Ovary (tissue), 9 donors: ENCODE measurements around the gene ESX1. TPM values are rescaled to one million over a fixed set of nuclear protein-coding genes. Genes with fewer than 3 reads are reported as not detected.
"Not testable (repeated sequence)": the region's sequence is repeated elsewhere in the genome, so short reads cannot be mapped to it uniquely, and the experiment has no call there.

Experiments
- DNase-seq, 5 donors: peaks; one replicate each; pipeline ENCODE4 v3.0.0-alpha.2; 2019 to 2020
- H3K27ac ChIP-seq, 2 donors: fragments of 200-600 bp; one replicate each; pipeline versions ENCODE4 v1.5.1 to v1.8.0; 2019 to 2022
- H3K27me3 ChIP-seq: fragments of 200-600 bp; one replicate; pipeline ENCODE4 v1.8.0; 2022
- H3K36me3 ChIP-seq: fragments of 200-600 bp; sonication (generic); one replicate; pipeline ENCODE4 v1.5.1; 2019
- H3K4me1 ChIP-seq: one replicate; pipeline ENCODE4 v1.8.1; 2013; ENCODE audit warnings: mild to moderate bottlenecking, moderate library complexity; ENCODE audit not compliant: insufficient read depth
- H3K4me3 ChIP-seq: fragments of 200-600 bp; sonication (generic); one replicate; pipeline ENCODE4 v1.5.1; 2017
- H3K9me3 ChIP-seq, 2 donors: fragments of 200-600 bp in 1 of 2; sonication (generic) in 1 of 2; one replicate each; pipeline versions ENCODE4 v1.5.1 to v1.8.1; 2013 to 2019; ENCODE audit warnings: mild to moderate bottlenecking in 1 of 2, moderate library complexity in 1 of 2
- CTCF ChIP-seq, 3 donors: fragments of 450-650 bp in 2 of 3; fragments of 200-600 bp in 1 of 3; IDR thresholded peaks; one replicate each; pipeline versions ENCODE4 v1.5.1 to v1.8.0; 2016 to 2022; ENCODE audit warnings: antibody characterized with exemption in 3 of 3, mild to moderate bottlenecking in 1 of 3
- EP300 ChIP-seq: sonication (generic); formaldehyde crosslinking; IDR thresholded peaks from one replicate; pipeline ENCODE4 v1.6.1; 2017; ENCODE audit warnings: antibody characterized with exemption
- POLR2A ChIP-seq: fragments of 450-650 bp; IDR thresholded peaks from one replicate; pipeline ENCODE4 v1.6.1; 2017; ENCODE audit warnings: antibody characterized with exemption, mild to moderate bottlenecking, moderate library complexity
- WGBS, 3 donors: extraction: QIAGEN DNeasy Blood & Tissue Kit in 1 of 3; methylation state at CpG; one replicate each; pipeline versions ENCODE4 v1.1.5 to v1.1.7; 2013 to 2017; 5-methylcytosine and 5-hydroxymethylcytosine counted together
- intact Hi-C, 4 donors: fragments of 100-400 bp; cut with DNase I; formaldehyde crosslinking; loops; one replicate each; pipeline versions ENCODE4 v1.11.0 to v1.15.1; 2022 to 2023
- polyA plus RNA-seq, 2 donors: library from polyadenylated mRNA; stranded (reverse); fragments of 200-250 nt in 1 of 2; fragments of 350-450 nt in 1 of 2; fragmentation: Illumina TruSeq in 1 of 2; extraction: RNeasy Lipid Tissue Mini Kit (QIAGEN cat#74804) in 1 of 2; gene quantifications; one replicate each; pipeline ENCODE4 v1.2.3, GENCODE V29; 2013 to 2014
- total RNA-seq, 7 donors: library from RNA; depleted of rRNA in 2 of 7; stranded (reverse); fragments of >200 nt in 2 of 7; fragmentation: NEBNext Ultra II Directional in 3 of 7; extraction: Animal tissue kit (Norgen Biotek cat#: 25700) in 3 of 7; gene quantifications; one replicate each; pipeline versions ENCODE4 v1.1.0 to v1.2.4, GENCODE V29; 2016 to 2023
- donor health status: DM: no; HTN: no; CAD: no; lungs with moderate emphysema.
- donor health status: DM: no; HTN: no; CAD: no.
- donor health status: Bipolar disorder and iron deficiency.
- donor health status: DM: yes; HTN: yes; CAD: no.
- donor health status: DM: no; HTN: no; CAD: no.
- donor health status: DM: yes; HTN: yes; CAD: no.

Gene ESX1
- total and polyA plus RNA-seq, 9 donors, result not detected

GRCh38 chrX:104253567-104254441, 929 bp downstream of the ESX1 start:
- Histone ChIP-seq H3K27ac (no peak overlapping the region), H3K9me3 (no peaks in the 10 kb centered on the region), H3K4me1 (no peaks in the 10 kb centered on the region), H3K36me3 (no peaks in the 10 kb centered on the region), H3K4me3 (no peak overlapping the region), H3K27me3 (no peaks in the 10 kb centered on the region)
- DNase-seq, result no peak
- intact Hi-C loops, result no loop called here
- TF ChIP-seq CTCF (IDR thresholded peaks at IDR 0.05), result no peak
- no peak for TF ChIP-seq EP300
- no peak for TF ChIP-seq POLR2A
- WGBS, 3 donors, result 27 to 39% (median 33%) methylated on average over 65 of the region's 65 CpGs

- no peaks in the 10 kb centered on the region for H3K9me3 ChIP-seq
Observed at GRCh38 chrX:104250470-104250869, 4.3 kb downstream of the ESX1 start.

GRCh38 chrX:104230060-104230459, 24.7 kb downstream of the ESX1 start:
- H3K4me1 ChIP-seq, H3K4me3 ChIP-seq, H3K9me3 ChIP-seq, H3K27ac ChIP-seq, DNase-seq, intact Hi-C loops, H3K36me3 ChIP-seq, H3K27me3 ChIP-seq: not testable (repeated sequence)
- 85 to 91% (median 88%) methylated on average over 10 of the region's 10 CpGs for WGBS, 3 donors

More at GRCh38 chrX:104250470-104250869, 4.3 kb downstream of the ESX1 start:
- H3K4me1 ChIP-seq, result no peaks in the 10 kb centered on the region
- TF ChIP-seq EP300, result no peak
- no peak for TF ChIP-seq CTCF (IDR thresholded peaks at IDR 0.05)
- no peak for TF ChIP-seq POLR2A
- H3K4me3 ChIP-seq, result no peak overlapping the region
- no peaks in the 10 kb centered on the region for H3K36me3 ChIP-seq
- no peak for DNase-seq
- WGBS, 3 donors, result 83 to 91% (median 90%) methylated on average over 14 to 17 of the region's 17 CpGs
- no peak overlapping the region for H3K27ac ChIP-seq
- H3K27me3 ChIP-seq, result no peaks in the 10 kb centered on the region
- intact Hi-C loops, result no loop called here

- H3K4me1 ChIP-seq, result no peaks in the 10 kb centered on the region
- WGBS, 3 donors, result 52 to 66% (median 57%) methylated on average over 5 of the region's 5 CpGs
- intact Hi-C loops, result no loop called here
- H3K27ac ChIP-seq, result no peak overlapping the region
- no peak for TF ChIP-seq CTCF (IDR thresholded peaks at IDR 0.05)
- TF ChIP-seq POLR2A, result no peak
- no peak for TF ChIP-seq EP300
- H3K4me3 ChIP-seq, result no peak overlapping the region
- no peaks in the 10 kb centered on the region for H3K9me3 ChIP-seq
- no peak for DNase-seq
- no peaks in the 10 kb centered on the region for H3K36me3 ChIP-seq
- no peaks in the 10 kb centered on the region for H3K27me3 ChIP-seq
Observed at GRCh38 chrX:104211187-104211586, 43.5 kb downstream of the ESX1 start.

GRCh38 chrX:104205548-104205947, 49.2 kb downstream of the ESX1 start:
- DNase-seq, result no peak
- Histone ChIP-seq H3K36me3 (no peaks in the 10 kb centered on the region), H3K4me1 (no peaks in the 10 kb centered on the region), H3K27ac (no peak overlapping the region), H3K9me3 (no peaks in the 10 kb centered on the region), H3K4me3 (no peak overlapping the region), H3K27me3 (no peaks in the 10 kb centered on the region)
- intact Hi-C loops, result no loop called here
- 62 to 73% (median 63%) methylated on average over 5 of the region's 5 CpGs for WGBS, 3 donors
- TF ChIP-seq CTCF (IDR thresholded peaks at IDR 0.05) (no peak), EP300 (no peak), POLR2A (no peak)
